Cerebellar nuclear complex (tissue), 1 donor: Measurements from ENCODE around the gene CSNK1E.

ENCODE experiments used
- DNase-seq, 2 experiments: peaks; one replicate each; lab custom pipeline; 2025; lab: John Stamatoyannopoulos, UW

The CSNK1E gene

GRCh38 chr22:38327805-38328204 lies 10.6 kb upstream of the CSNK1E start:
- DNase-seq, result no peak

DNA sequence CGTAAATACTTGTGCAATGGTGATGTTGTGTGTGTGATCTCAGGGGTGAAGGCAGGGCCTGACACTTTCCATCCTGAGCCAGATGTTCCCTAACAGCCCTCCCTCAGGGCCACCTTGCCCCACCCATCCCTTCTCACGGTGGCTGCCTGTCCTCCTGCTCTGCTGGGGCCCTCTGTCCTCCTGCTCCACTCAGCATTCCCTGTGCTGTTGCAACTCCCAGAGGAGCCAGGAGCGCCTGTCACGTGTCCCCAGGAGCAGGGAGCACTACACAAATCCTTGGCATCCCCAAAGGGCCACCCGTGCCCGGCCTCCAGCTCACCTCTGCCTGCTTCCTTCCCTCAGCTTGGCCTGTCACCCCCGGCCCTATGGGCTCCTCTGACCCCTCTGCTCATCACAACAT lies 10.2 kb upstream of the CSNK1E start:
- no peak for DNase-seq

DNA sequence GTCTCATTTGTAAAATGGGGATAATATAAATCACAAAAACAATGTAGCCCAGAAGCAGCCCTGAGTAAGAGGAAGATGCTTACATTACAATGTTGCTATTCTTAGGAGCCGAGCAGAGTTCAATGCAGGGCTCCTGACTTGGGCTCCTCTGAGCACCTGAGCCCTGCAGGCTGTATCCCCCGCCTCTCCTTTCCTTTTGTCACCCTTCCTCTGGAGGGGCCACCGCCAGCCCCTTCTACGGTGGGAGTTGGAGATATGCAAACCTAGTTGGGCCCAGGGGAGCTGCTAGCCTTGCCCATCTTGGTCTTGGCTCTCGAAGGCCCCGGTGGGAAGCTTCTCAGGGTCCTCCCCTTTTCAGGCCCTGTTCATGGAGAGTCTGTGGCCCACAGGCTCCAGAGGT lies 8.4 kb upstream of the CSNK1E start:
- no peak for DNase-seq

- DNase-seq, result no peak
Observed at GRCh38 chr22:38320605-38321402, 3.6 kb upstream of the CSNK1E start.

- DNase-seq, result no peak
Observed at GRCh38 chr22:38318792-38319773, 1.9 kb upstream of the CSNK1E start.

DNA sequence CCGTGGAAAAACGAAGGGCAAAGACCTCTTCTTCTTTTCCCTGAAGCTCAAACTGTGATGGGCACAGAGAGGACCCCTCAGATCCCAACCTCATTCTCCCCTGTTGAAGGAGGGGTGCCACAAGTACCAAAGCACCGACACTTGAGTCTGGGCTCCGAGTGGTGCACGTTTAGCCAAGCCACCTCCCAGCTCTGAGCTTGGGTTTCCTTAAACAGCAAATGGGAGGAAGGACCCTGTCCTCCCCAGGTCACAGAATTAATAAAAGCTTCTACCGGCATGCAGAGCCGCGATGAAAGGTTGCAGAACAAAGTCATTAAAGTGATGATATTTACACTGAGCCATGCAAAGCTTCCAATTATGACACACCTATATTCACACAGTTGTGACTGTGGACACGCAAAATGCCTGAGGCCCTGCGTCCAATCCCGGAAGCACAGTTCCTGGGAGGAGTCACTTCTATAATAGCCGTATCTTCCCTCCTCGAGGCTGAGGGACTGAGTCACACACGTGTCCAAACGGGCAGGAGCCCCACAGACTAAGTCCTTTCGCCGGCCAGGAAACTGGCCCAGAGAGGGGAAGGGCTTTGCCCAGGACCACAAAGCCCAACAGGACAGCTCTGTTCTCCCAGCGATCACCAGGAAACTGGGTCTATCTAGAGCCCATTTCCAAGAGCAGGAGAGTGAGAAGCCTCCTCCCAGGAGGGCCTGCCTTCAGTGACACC lies 922 bp upstream of the CSNK1E start:
- no peak for DNase-seq

- no peak for DNase-seq
Observed at GRCh38 chr22:38316364-38317121, 690 bp downstream of the CSNK1E start.

- no peak for DNase-seq
Observed at GRCh38 chr22:38315823-38316363, 1.3 kb downstream of the CSNK1E start.

GRCh38 chr22:38314933-38315822 lies 2.1 kb downstream of the CSNK1E start:
- DNase-seq, result peak in 1 of 2 experiments; percentile 26

GRCh38 chr22:38314051-38314932 lies 2.9 kb downstream of the CSNK1E start:
- DNase-seq, result no peak

GRCh38 chr22:38313384-38313955 lies 3.8 kb downstream of the CSNK1E start:
- DNase-seq, result no peak

DNA sequence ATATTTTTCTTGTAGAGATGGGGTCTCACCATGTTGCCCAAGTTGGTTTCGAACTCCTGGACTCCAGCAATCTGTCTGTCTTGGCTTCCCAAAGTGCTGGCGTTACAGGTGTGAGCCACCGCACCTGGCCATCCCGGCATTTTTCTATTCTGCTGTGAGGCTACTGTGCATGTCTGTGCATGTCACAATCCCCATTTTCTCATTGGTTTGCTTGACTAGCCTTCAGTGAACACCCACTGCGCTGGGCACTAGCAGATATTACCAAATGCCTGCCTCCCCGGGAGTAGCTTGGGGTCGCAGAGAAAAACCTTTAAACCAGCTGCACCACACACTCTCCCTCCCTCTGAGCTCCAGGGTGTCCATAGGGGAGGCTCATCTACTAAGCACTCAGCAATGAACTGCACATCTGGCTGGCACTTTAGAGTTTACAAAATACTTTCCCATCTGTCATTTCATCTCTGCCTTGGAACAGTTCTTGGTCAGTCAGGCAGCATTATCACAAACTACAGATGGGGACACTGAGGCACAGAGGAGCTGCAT lies 4.9 kb downstream of the CSNK1E start:
- no peak for DNase-seq

- no peak for DNase-seq
Observed at GRCh38 chr22:38311323-38311620, 6.0 kb downstream of the CSNK1E start.

DNA sequence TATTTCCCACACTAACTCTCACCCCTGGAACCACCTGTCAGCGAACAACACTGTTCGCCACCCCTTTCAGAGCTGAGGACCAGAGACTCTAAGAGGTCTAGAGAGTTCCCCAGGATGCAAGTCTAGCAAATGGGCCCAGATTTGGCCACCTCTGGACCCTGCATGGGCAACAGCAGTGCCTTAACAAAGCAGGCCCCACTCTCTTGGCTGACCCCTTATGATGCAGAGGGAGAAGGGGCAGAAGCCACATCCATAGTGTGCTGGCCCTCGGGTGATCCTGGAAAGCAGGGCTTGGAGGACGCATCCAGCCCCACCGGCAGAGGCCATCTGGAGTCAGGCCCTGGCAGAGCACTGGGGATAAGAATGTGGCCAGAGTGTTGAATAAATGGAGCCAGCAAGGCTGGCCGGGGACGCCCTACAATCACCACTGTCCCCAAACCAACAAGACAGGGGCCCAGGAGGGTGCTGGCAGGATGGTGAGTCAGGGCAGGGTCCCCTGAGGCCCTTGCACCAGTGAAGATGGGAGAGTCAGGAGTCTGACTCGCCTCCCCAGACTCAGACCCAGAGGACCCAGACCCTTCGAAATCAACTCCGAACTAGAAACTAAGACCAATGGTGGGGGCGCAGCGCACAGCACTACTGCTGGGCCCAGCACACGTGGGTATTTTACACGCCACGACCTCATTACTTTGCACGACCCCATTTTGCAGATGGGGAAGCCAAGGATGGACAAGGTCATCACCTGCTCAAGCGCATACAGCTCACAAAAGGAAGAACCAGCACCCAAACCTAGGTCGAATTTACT lies 6.5 kb downstream of the CSNK1E start:
- DNase-seq, result no peak

DNA sequence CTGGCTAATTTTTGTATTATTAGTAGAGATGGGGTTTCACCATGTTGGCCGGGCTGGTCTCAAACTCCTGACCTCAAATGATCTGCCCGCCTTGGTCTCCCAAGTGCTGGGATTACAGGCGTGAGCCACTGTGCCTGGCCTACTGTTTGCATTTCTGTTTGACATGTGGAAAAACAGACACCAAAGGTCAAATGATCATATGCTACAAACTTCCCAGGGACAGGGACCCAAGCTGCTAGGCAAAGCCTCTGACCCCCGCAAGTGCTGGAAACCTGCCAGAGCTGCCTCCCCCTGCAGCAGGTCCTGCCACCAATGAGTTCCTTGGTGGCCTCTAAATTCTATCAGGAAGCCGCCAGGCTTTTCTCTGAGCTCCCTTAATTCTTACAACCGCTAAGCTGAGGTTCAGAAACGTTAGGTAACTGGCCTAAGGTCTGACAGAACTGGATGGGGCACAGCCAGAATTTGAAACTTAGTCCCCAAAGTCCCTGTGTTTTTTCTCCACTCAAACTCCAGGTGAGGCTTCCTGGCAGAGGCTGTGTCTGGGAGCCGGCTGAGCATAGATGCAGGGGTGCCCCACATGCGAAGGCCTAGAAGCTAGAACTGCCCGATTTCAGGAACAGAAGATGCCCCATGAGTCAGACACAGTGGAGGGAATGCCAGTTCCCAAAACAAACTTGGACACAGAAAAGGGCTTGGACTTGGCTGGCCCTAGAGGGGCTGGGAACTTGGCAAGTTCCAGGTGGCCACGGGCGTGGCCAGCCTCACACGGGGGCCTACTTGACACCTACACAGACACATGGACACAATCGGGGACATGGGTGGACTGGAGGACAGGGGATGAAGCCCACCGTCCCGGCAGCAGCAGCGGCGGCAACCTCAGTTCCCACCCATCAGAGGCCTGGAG lies 7.4 kb downstream of the CSNK1E start:
- no peak for DNase-seq

DNA sequence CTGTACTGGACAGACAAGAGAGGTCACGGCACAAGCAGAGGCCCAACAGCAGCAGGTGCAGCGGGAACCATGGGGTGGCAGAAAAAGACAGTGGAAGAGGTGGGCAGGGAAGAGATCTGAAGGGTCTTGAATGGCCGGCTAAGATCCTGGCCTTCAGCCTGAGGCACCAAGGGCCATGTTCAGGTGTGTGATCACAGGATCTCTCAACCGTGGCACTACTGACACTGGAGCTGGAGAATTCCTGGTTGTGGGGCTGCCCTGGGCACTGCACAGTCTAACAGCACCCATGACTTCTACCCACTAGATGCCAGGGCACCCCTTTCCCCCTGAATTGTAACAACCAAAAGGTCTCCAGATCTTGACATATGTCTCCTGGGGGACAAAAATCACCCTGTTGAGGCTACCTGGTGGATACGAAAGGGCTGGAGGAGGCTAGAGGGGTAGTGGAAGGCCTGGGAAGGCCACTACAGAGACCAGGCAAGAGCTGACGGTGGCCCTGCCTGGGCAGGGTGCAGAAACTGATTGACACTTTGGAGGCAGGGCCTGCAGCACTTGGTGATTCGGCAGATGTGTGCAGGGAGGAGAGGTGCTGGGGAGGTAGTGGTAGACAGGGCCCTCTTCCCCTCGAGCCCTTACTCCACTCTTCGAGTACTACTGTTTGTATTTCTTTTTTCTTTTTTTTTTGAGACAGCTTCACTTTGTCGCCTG lies 8.3 kb downstream of the CSNK1E start:
- DNase-seq, result no peak
